ENCODE measurements around the gene HGF.
A peak's percentile ranks its signal among the peaks of the same experiment; 100 is the strongest.
"Not testable (repeated sequence)": the region's sequence is repeated elsewhere in the genome, so short reads cannot be mapped to it uniquely, and the experiment has no call there.

Gene HGF

DNA sequence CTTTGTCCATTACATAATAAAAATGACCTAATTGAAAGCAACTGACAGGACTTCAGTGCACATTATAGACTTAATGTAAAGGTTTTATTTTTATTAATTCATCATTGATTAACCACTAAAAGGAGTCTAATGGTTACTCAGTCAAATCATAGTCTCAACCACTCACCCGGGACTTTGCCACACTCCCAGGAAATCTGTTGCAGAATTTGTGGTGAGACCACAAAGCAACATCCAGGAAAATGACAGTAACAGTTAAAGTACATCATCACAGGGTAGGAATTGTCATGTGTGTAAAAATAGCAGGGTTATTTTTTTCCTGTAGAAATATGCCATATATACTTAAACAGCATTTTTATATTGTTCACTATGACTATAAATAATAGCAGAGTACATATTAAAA lies 6.3 kb upstream of the HGF start:
- no peak for FAIRE-seq

GRCh38 chr7:81775560-81775959 lies 5.7 kb upstream of the HGF start:
- no peak for FAIRE-seq

DNA sequence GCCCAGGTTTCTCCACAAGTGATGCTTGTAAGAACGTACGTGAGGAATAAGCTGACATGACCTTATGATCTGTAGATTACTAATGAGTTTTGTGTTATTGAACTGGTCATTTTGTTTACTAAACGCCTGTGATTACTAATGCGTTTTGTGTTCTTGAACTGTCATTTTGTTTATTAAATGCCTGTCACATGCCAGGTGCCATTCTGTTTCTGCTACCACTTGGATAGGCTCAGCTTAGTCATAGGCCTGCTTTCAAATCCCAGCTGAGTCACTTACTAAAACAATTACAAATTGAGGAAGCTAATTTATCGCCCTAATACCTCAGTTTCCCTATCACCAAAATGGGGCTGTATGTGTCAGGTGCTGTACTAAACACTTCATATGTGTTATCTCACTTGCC lies 4.7 kb upstream of the HGF start:
- FAIRE-seq, result peak; percentile 88

- FAIRE-seq, result peak; percentile 7
Measured at GRCh38 chr7:81770728-81771223, 929 bp upstream of the HGF start.

DNA sequence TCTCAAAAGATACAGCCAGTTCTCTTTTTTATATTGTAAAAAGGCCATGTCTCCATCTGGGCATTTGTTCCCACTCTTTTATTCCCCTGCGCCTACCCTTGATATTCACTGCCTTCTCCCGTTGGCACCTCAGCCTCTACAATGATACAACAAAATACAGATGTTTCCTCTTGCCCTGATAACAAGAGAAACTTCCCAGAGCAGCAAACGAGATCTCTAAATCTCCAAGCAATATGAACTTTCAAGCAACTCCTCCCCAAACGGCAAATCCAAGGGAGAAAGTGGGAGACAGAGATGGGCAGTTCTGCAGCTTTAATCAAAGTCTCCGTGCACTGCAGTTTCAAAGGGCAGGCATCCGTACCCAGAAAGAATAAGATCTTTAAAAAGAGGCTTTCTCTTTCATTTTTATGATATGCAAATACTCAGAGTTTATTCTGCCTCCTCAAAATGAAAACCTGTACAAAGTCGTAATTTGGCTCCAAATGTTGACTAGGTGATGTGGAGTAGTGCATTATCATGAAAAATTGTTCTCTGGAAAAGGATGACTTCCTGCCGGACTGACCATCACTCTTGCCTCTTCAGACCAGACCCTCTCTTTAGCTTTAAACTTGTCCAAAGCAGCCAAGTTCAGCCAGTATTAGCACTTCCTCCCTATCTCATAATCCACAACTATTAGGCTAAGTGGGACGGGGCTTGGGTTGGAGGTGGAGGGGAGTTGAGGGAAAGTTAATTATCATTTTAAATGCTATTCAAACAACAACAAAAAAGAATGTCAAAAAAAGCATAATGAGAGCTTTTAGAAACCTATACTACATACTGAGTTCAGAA lies 682 bp downstream of the HGF start:
- no peak for FAIRE-seq

DNA sequence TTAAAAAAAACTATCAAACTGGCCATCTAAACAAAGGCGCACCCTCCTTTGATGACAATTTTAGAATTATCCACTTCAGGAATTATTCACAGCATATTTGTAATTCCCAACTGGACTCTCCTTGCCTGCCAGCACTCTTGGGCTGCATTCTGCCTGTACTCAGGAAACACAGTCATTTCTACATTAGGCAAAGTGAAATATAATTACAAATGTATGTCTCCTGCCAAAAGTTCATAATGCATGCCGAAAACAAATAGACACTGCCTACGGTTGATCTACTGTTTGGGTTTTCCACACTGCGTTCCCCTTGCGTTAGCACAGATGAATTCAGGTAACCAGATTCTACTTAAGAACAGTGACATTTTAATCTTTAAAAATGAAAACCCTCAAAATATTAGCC lies 1.9 kb downstream of the HGF start:
- FAIRE-seq, result no peak

- FAIRE-seq, result no peak
Measured at GRCh38 chr7:81761821-81762220, 8.0 kb downstream of the HGF start.

DNA sequence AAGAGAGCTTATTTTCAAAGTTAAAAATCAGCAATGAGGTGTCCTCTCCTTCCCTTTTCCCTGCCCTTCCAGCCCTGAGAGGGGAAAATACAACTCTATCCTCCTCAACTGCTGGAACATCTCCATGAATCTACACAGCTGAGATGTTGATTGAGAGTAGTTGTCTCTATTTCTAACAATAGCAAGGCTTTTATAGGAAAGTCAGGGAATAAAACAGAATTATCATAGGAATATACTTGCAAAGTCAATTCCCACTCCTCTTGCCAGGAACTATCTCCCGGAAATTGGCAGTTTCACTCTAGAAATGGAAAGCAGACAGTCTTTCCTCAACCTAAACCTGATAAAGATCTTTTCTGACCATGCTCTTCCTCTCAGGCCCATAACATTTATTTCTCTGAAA lies 8.8 kb downstream of the HGF start:
- FAIRE-seq, result no peak

DNA sequence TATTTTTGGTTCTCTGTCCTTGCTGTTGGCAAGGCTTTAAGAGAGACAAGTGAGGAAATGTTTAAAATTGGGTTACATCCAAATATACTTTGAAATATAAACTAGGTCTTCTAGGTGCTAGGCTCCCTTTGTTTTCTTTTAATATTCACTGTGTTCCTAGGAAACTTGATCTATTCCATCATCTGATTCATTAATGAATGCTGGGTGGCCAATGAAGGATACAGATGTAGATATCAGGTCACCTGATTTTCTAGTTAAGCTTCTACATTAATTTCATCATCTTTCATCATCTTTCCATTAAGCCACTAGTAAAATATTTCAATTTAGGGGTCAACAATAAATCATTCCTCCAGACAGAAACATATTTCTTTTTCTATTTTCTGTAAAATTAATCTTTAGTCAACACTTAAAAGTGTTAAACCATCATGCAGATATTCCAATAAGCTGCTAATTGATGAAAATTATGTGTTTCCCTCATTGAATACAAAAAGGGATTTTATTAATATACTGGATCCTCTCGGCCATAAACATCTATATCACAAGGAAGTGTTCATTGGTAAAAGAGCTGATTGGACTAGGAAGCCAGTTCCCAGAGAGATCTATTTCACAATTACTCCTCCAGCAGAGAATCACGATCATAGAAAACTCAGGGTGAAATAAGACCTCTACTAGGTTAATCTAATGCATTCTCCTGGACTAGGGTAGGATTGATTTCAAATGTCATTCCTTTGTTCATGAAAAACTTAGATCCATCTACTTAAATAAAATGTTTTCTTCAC lies 14.7 kb downstream of the HGF start:
- no peak for FAIRE-seq

DNA sequence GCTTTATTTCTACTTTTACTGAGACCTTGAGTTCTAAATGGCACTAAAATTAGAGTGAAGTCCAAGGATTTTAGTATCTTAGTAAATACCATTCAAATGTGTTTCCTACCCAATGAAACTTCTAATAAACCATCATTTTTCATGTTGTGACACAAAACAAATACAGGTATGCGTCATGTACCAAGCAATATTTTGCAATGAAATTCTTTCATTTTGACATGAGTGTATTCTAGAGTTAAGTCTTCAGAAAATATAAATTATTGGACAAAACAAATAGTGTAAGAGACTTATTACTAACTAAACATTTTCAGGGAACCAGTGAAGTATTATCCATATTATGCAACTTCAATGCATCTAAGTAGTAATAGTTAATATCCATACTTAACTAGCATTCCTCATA lies 16.5 kb downstream of the HGF start:
- no peak for FAIRE-seq

- no peak for FAIRE-seq
Measured at GRCh38 chr7:81752318-81752714, 17.5 kb downstream of the HGF start.

DNA sequence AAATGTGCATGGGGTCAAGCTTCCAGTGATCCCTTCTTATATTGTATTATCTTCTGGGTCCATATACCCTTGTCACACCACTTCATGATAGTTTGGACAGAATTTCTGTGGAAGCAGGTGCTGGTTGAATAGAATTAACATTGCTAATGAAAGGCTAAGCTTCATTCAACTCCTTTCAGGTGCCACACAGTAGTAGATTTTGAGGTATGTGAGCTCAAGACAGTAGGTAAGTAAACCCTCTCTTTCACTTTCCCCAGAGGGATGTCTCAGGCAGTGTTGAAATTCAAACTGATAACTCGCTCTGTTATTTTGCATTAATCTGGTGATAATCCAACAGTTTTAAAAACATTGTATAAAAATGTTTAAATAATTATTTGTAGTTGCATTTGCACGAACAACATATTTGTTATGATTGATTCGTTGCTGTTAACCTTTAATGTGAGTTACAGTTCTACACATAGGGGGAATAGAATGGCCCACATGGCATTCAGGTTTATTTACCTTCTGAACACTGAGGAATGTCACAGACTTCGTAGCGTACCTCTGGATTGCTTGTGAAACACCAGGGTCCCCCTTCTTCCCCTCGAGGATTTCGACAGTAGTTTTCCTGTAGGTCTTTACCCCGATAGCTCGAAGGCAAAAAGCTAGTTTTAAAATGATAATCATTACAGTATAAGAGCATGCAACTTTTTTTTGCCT lies 18.1 kb downstream of the HGF start:
- FAIRE-seq, result no peak

DNA sequence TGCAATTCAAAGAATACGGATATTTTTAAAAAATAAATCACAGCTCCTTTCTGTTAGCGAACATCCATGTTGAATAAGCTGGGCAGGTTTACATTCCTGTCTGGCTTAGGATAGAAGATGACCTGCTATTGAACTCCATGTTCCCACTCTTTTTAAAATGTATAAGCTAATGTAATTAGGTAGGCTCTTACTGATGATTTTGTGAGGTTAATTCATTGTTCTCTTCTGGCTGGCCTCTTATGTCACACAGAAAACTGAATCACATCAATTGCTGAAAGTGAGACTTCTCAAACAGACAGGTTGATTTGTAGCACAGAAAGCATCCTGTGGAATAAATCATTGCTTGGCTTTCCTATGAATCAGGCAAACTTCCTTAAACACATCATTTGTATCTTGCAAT lies 24.2 kb downstream of the HGF start:
- FAIRE-seq, result no peak

DNA sequence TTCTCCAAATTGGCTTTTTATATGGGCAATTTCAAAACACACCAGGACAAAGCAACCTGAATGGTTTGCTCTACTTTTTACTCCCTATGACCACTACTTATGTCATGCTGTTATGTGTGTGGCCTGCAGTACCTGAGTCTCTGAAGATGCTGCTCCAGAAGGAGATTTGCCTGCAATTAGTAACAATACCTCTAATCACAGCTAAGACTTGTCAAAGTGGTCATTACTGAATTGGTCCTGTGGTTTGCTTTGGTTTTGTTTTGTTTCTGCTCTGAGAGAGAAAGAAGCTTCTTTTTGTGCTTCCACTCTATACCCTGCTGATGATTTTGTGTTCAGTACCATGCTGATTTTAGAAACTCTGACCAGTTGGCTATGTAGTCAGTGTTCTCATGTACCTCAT lies 25.5 kb downstream of the HGF start:
- no peak for FAIRE-seq

- FAIRE-seq, result no peak
Measured at GRCh38 chr7:81743665-81744064, 26.2 kb downstream of the HGF start.

GRCh38 chr7:81743201-81743600 lies 26.6 kb downstream of the HGF start:
- no peak for FAIRE-seq

DNA sequence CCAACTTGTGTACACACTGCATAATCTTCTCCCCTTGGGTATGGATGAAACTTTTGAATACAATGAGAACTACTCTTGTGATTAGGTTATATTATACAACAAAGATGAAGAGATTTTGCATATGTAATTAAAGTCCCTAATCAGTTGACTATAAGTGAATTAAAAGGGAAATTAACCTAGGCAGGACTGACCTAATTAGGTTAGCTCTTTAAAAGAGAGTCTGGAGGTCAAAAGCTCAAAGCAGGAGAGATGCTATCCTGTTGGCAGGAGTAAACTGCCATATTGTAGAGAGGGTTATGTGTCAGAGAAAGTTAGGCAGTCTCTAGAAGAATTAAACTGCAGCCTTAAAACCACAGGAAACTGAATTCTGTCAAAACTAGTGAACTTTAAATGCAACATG lies 29.4 kb downstream of the HGF start:
- no peak for FAIRE-seq

DNA sequence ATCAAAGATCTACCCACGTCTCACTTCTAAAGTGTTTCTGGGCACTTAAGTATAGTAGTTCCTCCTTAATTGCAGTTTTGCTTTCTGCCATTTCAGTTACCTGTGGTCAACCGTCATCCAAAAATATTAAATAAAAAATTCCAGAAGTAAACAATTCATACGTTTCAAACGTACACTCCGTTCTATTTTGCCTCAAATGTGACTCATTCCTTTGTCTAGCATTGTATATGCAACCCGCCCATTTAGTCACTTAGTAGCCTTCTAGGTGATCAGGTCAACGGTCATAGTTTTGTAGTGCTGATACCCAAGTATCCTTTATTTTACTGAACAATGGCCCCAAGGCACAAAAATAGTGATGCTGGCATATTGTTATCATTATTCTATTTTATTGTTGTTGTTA lies 33.8 kb downstream of the HGF start:
- FAIRE-seq, result no peak

DNA sequence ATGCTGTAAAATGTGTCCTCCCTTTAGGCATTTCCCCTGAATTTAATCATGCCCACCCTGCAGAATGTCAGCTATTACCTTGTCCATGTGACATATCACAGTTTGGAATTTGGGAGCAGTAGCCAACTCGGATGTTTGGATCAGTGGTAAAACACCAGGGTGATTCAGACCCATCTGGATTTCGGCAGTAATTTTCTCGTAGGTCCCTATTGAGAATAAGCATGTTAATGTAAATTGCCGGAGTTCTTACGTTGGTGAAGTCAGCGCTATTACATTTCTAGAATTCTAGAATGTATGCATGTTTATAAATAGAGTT lies 44.1 kb downstream of the HGF start:
- FAIRE-seq, result no peak

- peak; percentile 62 for FAIRE-seq
Measured at GRCh38 chr7:81725003-81725811, 44.6 kb downstream of the HGF start.

- not testable (repeated sequence) for FAIRE-seq
Measured at GRCh38 chr7:81722250-81722649, 47.6 kb downstream of the HGF start.

DNA sequence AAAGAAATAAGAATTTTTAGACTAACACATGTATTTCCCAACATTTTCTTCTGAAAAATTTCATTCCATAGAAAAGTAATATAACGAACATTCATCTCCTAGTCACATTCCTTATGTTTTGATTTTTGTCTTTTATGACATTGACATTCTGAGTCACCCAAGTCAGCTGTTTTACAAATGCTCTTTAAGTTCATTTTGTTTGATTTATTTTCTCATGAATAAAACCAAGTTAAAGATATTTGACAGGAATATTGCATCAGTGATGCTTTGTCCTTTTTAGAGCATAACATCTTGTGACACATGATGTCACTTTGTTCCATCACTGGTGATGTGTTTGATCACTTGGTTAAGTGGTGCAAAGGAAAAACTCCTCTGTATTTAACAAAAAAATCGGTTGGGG lies 48.4 kb downstream of the HGF start:
- peak; percentile 67 for FAIRE-seq

GRCh38 chr7:81719865-81720264 lies 50.0 kb downstream of the HGF start:
- no peak for FAIRE-seq
